Stimulated activated CD8-positive, alpha-beta memory T cell treated with anti-CD3 and anti-CD28 coated beads, Interleukin-7, amount 100 ng/mL, for 1 hour (primary cell): Measurements from ENCODE around the gene SLC25A48.

ENCODE experiments used
- DNase-seq, 2 donors: peaks; one replicate each; pipeline ENCODE4 v3.0.0-alpha.2; 2020; ENCODE audit warnings: low read depth in 2 of 2

SLC25A48 gene

GRCh38 chr5:135920199-135920598 is 85.7 kb downstream of the SLC25A48 start:
- DNase-seq = no peak

DNA sequence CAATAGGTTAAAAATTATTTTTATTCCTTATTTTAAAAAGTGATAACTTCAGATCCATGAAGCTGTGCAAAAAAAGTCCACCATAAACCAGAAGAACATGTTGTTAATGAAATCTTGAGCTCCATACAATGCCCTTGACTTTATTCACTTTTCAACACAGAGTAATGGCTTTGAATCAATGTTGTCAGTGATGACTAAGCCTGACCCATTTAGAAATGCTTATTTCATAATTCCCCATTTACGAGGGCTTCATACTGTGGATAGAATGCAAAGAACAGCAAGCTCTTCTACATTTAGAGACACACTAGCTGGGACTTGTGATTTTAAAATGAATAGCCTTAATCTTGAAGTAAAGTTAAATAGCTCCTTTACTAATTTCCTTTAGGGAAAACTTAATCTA is 86.9 kb downstream of the SLC25A48 start:
- DNase-seq = no peak

- DNase-seq = no peak
These were observed 95.8 kb downstream of the SLC25A48 start for GRCh38 chr5:135930029-135930948.

GRCh38 chr5:135930949-135931295 is 96.5 kb downstream of the SLC25A48 start:
- no peak for DNase-seq

DNA sequence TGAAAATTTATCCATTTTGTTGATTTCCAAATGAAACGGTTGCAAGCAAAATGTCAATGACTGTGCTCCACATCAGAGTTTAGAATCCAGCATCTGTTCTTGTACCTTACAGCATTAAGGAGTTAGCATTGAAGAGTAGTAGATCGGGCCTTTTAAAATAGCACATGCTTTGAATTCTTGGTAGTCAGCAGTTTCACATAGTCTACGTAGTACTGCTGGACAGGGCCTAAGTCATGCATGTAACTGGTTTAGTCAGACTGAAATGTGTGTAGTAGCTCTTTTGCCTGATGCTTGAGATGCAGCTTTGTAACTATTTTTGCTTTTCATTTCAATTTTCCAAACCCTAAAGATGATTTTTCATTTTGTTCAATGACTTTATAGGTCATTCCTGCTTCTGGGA is 100.5 kb downstream of the SLC25A48 start:
- no peak for DNase-seq

- DNase-seq = no peak
These were observed 102.9 kb downstream of the SLC25A48 start for GRCh38 chr5:135937245-135937911.
